Right lobe of liver (tissue), 6 donors: Measurements from ENCODE around the gene CACNB2. TPM values are rescaled to one million over a fixed set of nuclear protein-coding genes. Genes with fewer than 3 reads are reported as not detected.

ENCODE experiments used
- ATAC-seq, 4 donors: fragments of 200-7000 bp; cut with Tn5 transposase; one replicate each; pipeline ENCODE4 v1.9.1; 2020; ENCODE audit warnings: mild to moderate bottlenecking in 4 of 4, moderate library complexity in 4 of 4
- DNase-seq, 3 donors: peaks; one replicate each; pipeline ENCODE4 v3.0.0-alpha.2; 2020
- H3K27ac ChIP-seq, 3 donors: fragments of 200-600 bp; one replicate each; pipeline ENCODE4 v1.8.0; 2022
- H3K27me3 ChIP-seq, 2 donors: fragments of 200-600 bp; one replicate each; pipeline ENCODE4 v1.8.0; 2022
- H3K36me3 ChIP-seq, 4 donors: fragments of 200-600 bp; sonication (generic) in 1 of 4; one replicate each; pipeline versions ENCODE4 v1.5.1 to v1.8.0; 2017 to 2022; ENCODE audit warnings: control low read depth in 1 of 4
- H3K4me1 ChIP-seq, 4 donors: fragments of 200-600 bp; sonication (generic) in 1 of 4; one replicate each; pipeline versions ENCODE4 v1.5.1 to v1.8.0; 2017 to 2022; ENCODE audit warnings: control low read depth in 1 of 4
- H3K4me3 ChIP-seq, 3 donors: fragments of 200-600 bp; one replicate each; pipeline ENCODE4 v1.8.0; 2022
- H3K9me3 ChIP-seq, 4 donors: fragments of 200-600 bp; sonication (generic) in 1 of 4; one replicate each; pipeline versions ENCODE4 v1.5.1 to v1.8.0; 2017 to 2022; ENCODE audit warnings: control low read depth in 1 of 4
- CTCF ChIP-seq, 4 donors: fragments of 200-600 bp in 3 of 4; fragments of 450-650 bp in 1 of 4; IDR thresholded peaks; one replicate each; pipeline versions ENCODE4 v1.5.1 to v1.8.0; 2016 to 2022; ENCODE audit warnings: antibody characterized with exemption in 4 of 4, mild to moderate bottlenecking in 2 of 4
- POLR2A ChIP-seq: fragments of 450-650 bp; IDR thresholded peaks from one replicate; pipeline ENCODE4 v1.6.1; 2017; ENCODE audit warnings: antibody characterized with exemption, mild to moderate bottlenecking
- WGBS: methylation state at CpG from one replicate; pipeline ENCODE4 v1.1.6; 2018; ENCODE audit warnings: low coverage, low lambda C conversion rate; ENCODE audit not compliant: insufficient coverage; ENCODE audit errors: missing lambda C conversion rate; 5-methylcytosine and 5-hydroxymethylcytosine counted together
- intact Hi-C, 2 donors: fragments of 100-400 bp; cut with DNase I; formaldehyde crosslinking; loops; one replicate each; pipeline versions ENCODE4 v1.11.2 to v1.14.1; 2022
- total RNA-seq, 6 experiments: library from RNA; depleted of rRNA in 2 of 6; stranded (reverse); fragments of >200 nt in 2 of 6; fragmentation: NEBNext Ultra II Directional in 3 of 6; extraction: Animal tissue kit (Norgen Biotek cat#: 25700) in 3 of 6; gene quantifications; one replicate each; pipeline versions ENCODE4 v1.1.0 to v1.2.4, GENCODE V29; 2016 to 2023
- donor health status: DM: no; HTN: yes; CAD: no.
- donor health status: DM: no; HTN: no; CAD: no.
- donor health status: DM: no; HTN: no; CAD: no.
- donor health status: DM: no; HTN: yes; CAD: no.
- donor health status: DM: no; HTN: yes; CAD: no.

The CACNB2 gene
- total RNA-seq, 6 experiments from 2014 or later, result 0.12 to 1.8 (median 1.0) TPM; not detected in 1

- TF ChIP-seq POLR2A (no peak), CTCF (IDR thresholded peaks at IDR 0.05) (no peak)
- Histone ChIP-seq H3K4me1 (no peaks in the 10 kb centered on the region), H3K27ac (no peak overlapping the region), H3K36me3 (no peaks in the 10 kb centered on the region), H3K4me3 (no peak overlapping the region), H3K27me3 (no peaks in the 10 kb centered on the region), H3K9me3 (no peaks in the 10 kb centered on the region)
- ATAC-seq, result no peak
- WGBS, result 83% methylated on average over 5 of the region's 8 CpGs
- DNase-seq, result no peak
- intact Hi-C loops, result no loop called here
These were observed 333.9 kb downstream of the CACNB2 start for GRCh38 chr10:18474118-18474455.

GRCh38 chr10:18476076-18476647 is 335.9 kb downstream of the CACNB2 start:
- Histone ChIP-seq H3K4me1 (no peaks in the 10 kb centered on the region), H3K36me3 (no peaks in the 10 kb centered on the region), H3K4me3 (no peak overlapping the region), H3K9me3 (no peaks in the 10 kb centered on the region), H3K27ac (no peak overlapping the region), H3K27me3 (no peaks in the 10 kb centered on the region)
- TF ChIP-seq CTCF (IDR thresholded peaks at IDR 0.05) (no peak), POLR2A (no peak)
- intact Hi-C loops, result no loop called here
- ATAC-seq (no peak), DNase-seq (no peak)
- 100% methylated on average over 3 of the region's 7 CpGs for WGBS

- ATAC-seq (no peak), DNase-seq (no peak)
- Histone ChIP-seq H3K27ac (no peak overlapping the region), H3K27me3 (no peaks in the 10 kb centered on the region), H3K36me3 (no peaks in the 10 kb centered on the region), H3K4me3 (no peak overlapping the region), H3K4me1 (no peaks in the 10 kb centered on the region), H3K9me3 (no peaks in the 10 kb centered on the region)
- intact Hi-C loops, result no loop called here
- TF ChIP-seq CTCF (IDR thresholded peaks at IDR 0.05) (no peak), POLR2A (no peak)
- WGBS, result 78% methylated on average over 3 of the region's 3 CpGs
These were observed 338.1 kb downstream of the CACNB2 start for GRCh38 chr10:18478354-18478753.

GRCh38 chr10:18479502-18479901 is 339.3 kb downstream of the CACNB2 start:
- TF ChIP-seq CTCF (IDR thresholded peaks at IDR 0.05), result no peak
- TF ChIP-seq POLR2A, result no peak
- Histone ChIP-seq H3K27ac (no peak overlapping the region), H3K36me3 (no peaks in the 10 kb centered on the region), H3K9me3 (no peaks in the 10 kb centered on the region), H3K27me3 (no peaks in the 10 kb centered on the region), H3K4me3 (no peak overlapping the region), H3K4me1 (no peaks in the 10 kb centered on the region)
- WGBS, result 82% methylated on average over 5 of the region's 6 CpGs
- DNase-seq, result no peak
- no peak for ATAC-seq
- intact Hi-C loops, result no loop called here
